HG02970 (cell line): ENCODE data around the gene MR1.

Experiments
- ATAC-seq: cut with Tn5 transposase; IDR thresholded peaks from one replicate; pipeline ENCODE4 v1.9.1; 2021; ENCODE audit warnings: mild to moderate bottlenecking, moderate library complexity, moderate number of reproducible peaks; ENCODE audit not compliant: unreplicated experiment, low FRiP score

Gene MR1

GRCh38 chr1:181089017-181089675, 55.4 kb downstream of the MR1 start:
- peak; percentile 13 for ATAC-seq

- peak; percentile 25 for ATAC-seq
Observed at GRCh38 chr1:181089676-181090544, 56.1 kb downstream of the MR1 start.

GRCh38 chr1:181090641-181091126, 56.9 kb downstream of the MR1 start:
- ATAC-seq: no peak

DNA sequence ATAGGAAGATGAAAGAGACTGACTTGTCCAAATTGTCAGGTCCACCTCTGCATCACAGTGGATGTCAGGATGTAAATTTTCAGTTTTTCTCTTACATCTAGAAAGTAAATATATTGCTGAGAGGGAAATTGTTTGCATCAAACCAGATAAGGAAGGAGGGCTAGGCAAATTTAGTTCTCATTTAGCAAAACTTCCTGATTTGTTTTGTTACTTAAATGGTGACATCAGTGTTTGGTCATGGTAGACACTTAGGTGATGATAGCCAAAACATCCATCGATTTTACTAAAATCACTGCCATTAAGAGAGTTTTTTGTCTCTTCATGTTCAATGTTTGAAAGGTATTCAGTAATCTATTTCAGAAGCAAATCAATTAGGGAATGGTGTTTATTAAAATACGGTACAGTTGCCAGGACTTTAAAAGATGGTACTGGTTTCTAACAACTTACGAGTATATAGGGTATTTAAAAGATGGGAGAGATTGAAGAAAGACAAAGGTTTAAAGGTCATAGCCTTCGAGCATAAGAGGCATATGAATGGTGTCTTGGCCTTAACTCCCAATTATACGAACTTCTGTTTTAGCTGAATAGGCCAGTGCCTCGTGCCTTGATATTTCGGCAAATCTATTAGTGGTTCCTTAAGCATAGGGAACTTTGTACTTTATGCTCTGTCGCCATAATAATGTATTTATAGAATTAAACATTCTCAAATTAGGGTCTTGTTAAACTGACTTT, 57.7 kb downstream of the MR1 start:
- ATAC-seq: no peak

GRCh38 chr1:181092056-181092455, 58.3 kb downstream of the MR1 start:
- ATAC-seq: no peak

GRCh38 chr1:181092883-181093458, 59.2 kb downstream of the MR1 start:
- ATAC-seq: no peak

GRCh38 chr1:181094416-181095212, 60.8 kb downstream of the MR1 start:
- ATAC-seq: no peak

GRCh38 chr1:181095260-181095659, 61.5 kb downstream of the MR1 start:
- no peak for ATAC-seq

- no peak for ATAC-seq
Observed at GRCh38 chr1:181095763-181096184, 62.0 kb downstream of the MR1 start.

DNA sequence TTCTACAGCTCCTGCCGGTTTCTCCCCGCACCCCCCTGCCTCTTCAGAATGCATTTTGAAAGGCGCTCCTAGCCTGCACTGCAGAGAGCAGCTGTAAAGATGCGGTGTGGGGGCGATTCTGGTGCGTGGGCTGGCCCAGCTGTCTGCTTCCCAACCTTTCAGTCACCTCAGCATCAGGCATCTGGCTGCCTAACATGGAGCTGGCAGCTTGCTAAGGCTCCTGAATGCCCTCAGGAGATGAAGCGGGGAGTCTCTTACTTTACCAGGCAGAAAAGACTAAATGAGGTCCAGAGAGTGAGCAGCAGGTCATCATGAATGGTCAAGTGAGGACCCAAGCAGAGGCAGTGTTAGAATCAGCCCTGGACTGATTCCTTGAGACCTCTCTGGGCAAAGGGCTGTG, 63.5 kb downstream of the MR1 start:
- ATAC-seq: no peak

- peak; percentile 59 for ATAC-seq
Observed at GRCh38 chr1:181099152-181100014, 65.6 kb downstream of the MR1 start.

GRCh38 chr1:181100015-181100905, 66.5 kb downstream of the MR1 start:
- ATAC-seq: no peak

GRCh38 chr1:181100934-181101333, 67.2 kb downstream of the MR1 start:
- ATAC-seq: no peak

DNA sequence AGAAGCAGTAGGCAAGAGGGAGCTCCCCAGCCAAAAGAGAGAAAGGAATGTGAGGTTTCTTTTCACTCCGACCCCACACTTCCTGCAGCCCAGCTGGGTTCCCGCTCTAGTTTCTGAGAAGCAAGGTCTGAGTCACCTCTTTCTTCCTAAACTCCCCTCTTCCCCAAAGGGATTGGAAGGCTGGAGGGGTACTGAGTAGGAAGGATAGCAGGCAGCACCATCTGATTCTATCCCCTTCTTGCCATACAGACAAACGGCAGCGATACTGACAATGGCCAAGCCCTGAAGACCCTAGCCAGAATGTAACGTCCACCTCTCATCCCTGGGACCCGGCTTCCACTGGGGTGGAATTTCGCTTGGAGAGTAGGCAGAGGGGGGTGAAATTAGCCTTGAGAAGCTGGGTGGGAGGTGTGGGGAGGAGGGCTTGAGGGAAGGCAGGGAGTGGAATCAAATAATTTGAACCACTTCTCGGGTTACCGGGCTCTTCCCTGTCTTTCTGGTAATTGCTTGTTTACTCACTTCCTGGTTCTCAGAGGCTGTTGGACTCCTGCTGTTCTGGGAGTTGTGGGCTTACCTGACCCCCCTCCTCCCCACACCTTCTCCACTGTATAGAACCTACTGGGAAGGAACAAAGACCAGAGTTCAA, 67.9 kb downstream of the MR1 start:
- ATAC-seq: no peak

DNA sequence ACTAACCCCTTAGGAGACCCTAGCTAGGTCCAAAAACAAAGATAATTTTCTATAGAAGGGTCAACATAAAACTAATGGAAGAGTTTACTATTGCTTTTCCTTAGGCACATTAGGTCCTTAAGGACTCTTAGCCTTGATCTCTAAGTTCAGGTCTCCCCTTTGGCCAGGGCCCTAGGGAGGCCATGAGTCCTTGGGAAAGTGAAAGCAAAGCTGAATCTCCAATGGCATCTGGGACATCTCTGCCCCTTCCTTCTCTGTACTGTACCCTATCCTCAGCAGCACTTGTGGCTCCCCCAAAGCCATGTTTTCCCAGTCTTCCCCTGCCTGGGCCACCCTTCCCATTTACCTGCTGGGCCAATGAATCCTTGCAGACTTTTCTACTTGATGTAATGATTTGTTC, 69.1 kb downstream of the MR1 start:
- no peak for ATAC-seq

DNA sequence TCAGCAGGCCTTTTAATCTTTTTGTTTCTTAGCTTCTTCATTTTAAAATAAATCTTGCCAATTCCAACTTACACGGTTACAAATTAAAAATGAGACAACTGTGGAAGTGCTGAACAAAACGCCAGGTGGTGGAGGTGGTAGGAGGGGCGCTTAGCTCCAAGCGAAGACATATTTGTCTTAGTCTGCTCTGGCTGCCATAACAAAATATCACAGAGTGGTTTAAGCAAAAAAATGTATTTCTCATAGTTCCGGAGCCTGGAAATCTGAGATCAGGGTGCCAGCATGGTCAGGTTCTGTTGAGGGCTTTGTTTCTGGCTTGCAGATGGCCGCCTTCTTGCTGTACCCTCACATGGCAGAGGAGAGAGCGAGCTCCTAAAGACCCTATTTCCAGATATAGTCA, 69.6 kb downstream of the MR1 start:
- no peak for ATAC-seq

DNA sequence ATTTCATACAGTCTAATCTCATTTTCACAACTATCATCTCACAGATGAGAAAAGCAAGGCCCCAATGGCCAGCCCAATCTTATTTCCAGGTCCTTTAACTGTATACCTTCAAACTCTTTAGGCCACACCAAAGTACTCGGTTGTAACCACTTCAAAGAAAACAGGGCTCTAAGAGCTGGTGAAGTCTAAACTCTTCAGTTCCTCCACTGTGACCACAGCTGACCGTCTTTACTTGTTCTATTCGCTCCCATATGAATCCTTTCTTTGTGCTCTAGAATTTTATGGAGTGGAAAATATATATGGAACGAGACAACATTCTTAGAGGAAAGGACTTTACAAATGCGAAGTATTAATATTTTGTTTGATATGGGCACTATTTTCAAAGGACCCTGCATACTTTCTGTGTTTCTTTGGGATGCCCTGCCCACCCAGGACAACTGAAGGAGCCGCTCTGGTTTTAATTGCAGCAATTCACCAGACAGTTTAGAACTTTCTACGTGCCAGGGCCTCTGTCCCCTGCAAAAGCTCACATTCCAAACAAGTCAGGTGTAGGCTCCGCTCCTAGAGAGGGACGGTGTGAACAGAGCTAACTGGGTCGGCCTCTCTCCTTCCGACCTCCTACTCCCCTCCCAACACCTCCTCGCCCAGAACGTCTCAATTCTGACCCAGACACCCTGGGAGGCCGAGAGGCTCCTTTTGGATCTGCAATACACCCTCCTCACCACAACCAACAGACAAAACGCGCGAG, 70.4 kb downstream of the MR1 start:
- no peak for ATAC-seq
